MCF 10A (cell line): ENCODE data around the gene FSCN2. TPM values are rescaled to one million over a fixed set of nuclear protein-coding genes. Genes with fewer than 3 reads are reported as not detected.
A peak's percentile ranks its signal among the peaks of the same experiment; 100 is the strongest.

Experiments
- BruUV-seq: library from RNA; stranded (reverse); fragments of 400-500 nt; replicated peaks from 2 replicates; lab custom pipeline; 2021; lab: Mats Ljungman, UMichigan
- CTCF ChIA-PET: fragments of 300-600 bp; sonication (Branson Sonifier 250); formaldehyde crosslinking; extraction: SDS; loops from one replicate; lab custom pipeline; 2021; ENCODE audit warnings: antibody characterized with exemption, inconsistent platforms; lab: Yijun Ruan, JAX
- POLR2A ChIA-PET: fragments of 300-600, 350-650 bp; sonication (Branson Sonifier 250); formaldehyde crosslinking; extraction: SDS; loops from one replicate; lab custom pipeline; 2020; ENCODE audit warnings: antibody characterized with exemption, inconsistent platforms; lab: Yijun Ruan, JAX
- DNase-seq: peaks from one replicate; pipeline ENCODE4 v3.0.0-alpha.2; 2018; ENCODE audit not compliant: unreplicated experiment
- H3K27ac Mint-ChIP-seq: one replicate; pipeline ENCODE4 v1.8.0; 2022; ENCODE audit warnings: mild to moderate bottlenecking, low read depth, mixed read lengths; ENCODE audit not compliant: unreplicated experiment
- H3K27me3 Mint-ChIP-seq: one replicate; pipeline ENCODE4 v1.8.0; 2022; ENCODE audit warnings: mixed read lengths; ENCODE audit not compliant: insufficient read depth, unreplicated experiment
- H3K36me3 Mint-ChIP-seq: one replicate; pipeline ENCODE4 v1.8.0; 2022; ENCODE audit warnings: mild to moderate bottlenecking, moderate library complexity, mixed read lengths; ENCODE audit not compliant: insufficient read depth, unreplicated experiment
- H3K4me1 Mint-ChIP-seq: one replicate; pipeline ENCODE4 v1.8.0; 2022; ENCODE audit warnings: mixed read lengths; ENCODE audit not compliant: insufficient read depth, unreplicated experiment
- H3K4me3 Mint-ChIP-seq: one replicate; pipeline ENCODE4 v1.8.0; 2022; ENCODE audit warnings: mild to moderate bottlenecking, moderate library complexity, mixed read lengths; ENCODE audit not compliant: unreplicated experiment
- H3K9me3 Mint-ChIP-seq: one replicate; pipeline ENCODE4 v1.8.0; 2022; ENCODE audit warnings: mixed read lengths; ENCODE audit not compliant: unreplicated experiment
- intact Hi-C: fragments of 100-400 bp; cut with micrococcal nuclease; formaldehyde crosslinking; loops from 2 replicates; pipeline ENCODE4 v1.14.1; 2022
- total RNA-seq: library from RNA; stranded (reverse); gene quantifications from 2 replicates; pipeline ENCODE4 v1.2.3, GENCODE V29; 2022
- TF ChIP-seq, protein P1 (sequence below): fragments of 200-600 bp; IDR thresholded peaks from one replicate; pipeline ENCODE4 v1.8.0; 2022; ENCODE audit warnings: antibody characterized with exemption, mild to moderate bottlenecking; ENCODE audit not compliant: unreplicated experiment

The FSCN2 gene
- total RNA-seq, 1 experiment from 2014 or later, result not detected

DNA sequence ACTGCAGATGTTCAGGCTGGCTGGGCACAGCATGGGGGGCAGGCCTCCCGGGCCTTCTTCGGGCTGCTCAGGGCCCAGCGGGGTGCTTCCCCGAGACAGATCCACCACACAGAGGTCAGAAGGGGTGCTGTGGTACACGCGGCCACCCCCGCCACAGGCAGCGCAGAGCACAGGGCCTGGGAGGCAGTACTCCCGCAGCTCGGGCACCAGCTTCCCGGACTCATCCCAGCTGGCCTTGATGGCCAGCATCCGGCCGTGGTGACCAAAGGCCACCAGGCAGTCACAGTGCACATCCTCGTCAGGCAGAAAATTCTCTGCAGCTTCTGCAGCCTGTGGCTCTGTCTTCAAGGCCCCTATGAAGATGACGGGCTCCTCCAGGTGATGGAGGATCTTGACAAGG is 22.1 kb downstream of the FSCN2 start:
- peaks cover 6% of the 10 kb centered on the region for H3K4me1 Mint-ChIP-seq
- H3K4me3 Mint-ChIP-seq, result peak overlapping the region; percentile 82
- peaks cover 36% of the 10 kb centered on the region for H3K36me3 Mint-ChIP-seq
- DNase-seq, result no peak
- H3K9me3 Mint-ChIP-seq, result no peaks in the 10 kb centered on the region
- ChIA-PET CTCF (interaction anchor here (0.8 kb wide), 1 partner anchor 51 kb away, joined by 4 read pairs; no protein-coding TSS in a partner anchor), POLR2A (no interaction called here)
- TF ChIP-seq, protein P1, sequence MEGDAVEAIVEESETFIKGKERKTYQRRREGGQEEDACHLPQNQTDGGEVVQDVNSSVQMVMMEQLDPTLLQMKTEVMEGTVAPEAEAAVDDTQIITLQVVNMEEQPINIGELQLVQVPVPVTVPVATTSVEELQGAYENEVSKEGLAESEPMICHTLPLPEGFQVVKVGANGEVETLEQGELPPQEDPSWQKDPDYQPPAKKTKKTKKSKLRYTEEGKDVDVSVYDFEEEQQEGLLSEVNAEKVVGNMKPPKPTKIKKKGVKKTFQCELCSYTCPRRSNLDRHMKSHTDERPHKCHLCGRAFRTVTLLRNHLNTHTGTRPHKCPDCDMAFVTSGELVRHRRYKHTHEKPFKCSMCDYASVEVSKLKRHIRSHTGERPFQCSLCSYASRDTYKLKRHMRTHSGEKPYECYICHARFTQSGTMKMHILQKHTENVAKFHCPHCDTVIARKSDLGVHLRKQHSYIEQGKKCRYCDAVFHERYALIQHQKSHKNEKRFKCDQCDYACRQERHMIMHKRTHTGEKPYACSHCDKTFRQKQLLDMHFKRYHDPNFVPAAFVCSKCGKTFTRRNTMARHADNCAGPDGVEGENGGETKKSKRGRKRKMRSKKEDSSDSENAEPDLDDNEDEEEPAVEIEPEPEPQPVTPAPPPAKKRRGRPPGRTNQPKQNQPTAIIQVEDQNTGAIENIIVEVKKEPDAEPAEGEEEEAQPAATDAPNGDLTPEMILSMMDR, result no peak
- H3K27ac Mint-ChIP-seq, result peak overlapping the region; percentile 49
- BruUV-seq, result no TSS peak
- no peaks in the 10 kb centered on the region for H3K27me3 Mint-ChIP-seq
- intact Hi-C loops, result no loop called here

DNA sequence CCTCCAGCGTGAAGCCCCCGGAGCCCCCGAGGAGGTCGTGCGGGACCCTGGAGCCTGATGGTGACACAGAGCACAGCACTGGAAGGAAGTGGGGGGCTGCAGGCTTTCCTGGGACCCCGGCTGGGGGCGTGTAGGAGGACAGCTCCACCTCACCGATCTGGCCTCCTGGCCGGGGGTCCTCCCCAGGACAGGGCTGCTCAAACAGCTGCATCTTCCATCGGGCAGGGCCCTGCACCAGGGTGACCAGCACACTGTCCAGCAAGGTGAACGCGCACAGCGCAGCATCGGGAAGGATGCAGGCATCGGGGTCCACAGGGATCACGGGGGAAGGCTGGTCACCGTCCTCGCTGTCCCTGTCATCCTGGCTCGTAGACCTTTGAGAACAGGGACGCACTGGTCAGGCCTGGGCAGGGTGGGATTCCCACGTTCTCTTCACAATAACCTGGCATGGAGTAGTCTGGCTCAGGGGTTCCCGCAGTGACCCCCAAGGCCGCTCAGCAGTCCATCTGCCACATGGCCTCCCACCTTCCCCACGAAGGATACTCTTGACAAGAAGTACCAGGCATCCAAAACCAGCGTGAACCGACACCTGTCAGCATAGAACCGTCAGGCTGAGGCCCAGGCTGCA is 22.8 kb downstream of the FSCN2 start:
- intact Hi-C loops, result no loop called here
- peaks cover 6% of the 10 kb centered on the region for H3K4me1 Mint-ChIP-seq
- ChIA-PET CTCF (interaction anchor here (0.6 to 5.0 kb wide), 4 partner anchors 38 to 289 kb away, joined by 3 to 28 read pairs (median 4); partner anchors contain the start of gene ACTG1), POLR2A (interaction anchor here (0.7 to 4.0 kb wide), 8 partner anchors 14 to 157 kb away, joined by 3 to 65 read pairs (median 13); partner anchors contain the start of genes ACTG1, ARL16 and HGS)
- no peaks in the 10 kb centered on the region for H3K27me3 Mint-ChIP-seq
- H3K4me3 Mint-ChIP-seq, result peak overlapping the region; percentile 82
- H3K9me3 Mint-ChIP-seq, result no peaks in the 10 kb centered on the region
- BruUV-seq, result TSS peak; percentile 7
- no peak for DNase-seq
- peaks cover 43% of the 10 kb centered on the region for H3K36me3 Mint-ChIP-seq
- TF ChIP-seq, protein P1, result no peak
- H3K27ac Mint-ChIP-seq, result peak overlapping the region; percentile 49

DNA sequence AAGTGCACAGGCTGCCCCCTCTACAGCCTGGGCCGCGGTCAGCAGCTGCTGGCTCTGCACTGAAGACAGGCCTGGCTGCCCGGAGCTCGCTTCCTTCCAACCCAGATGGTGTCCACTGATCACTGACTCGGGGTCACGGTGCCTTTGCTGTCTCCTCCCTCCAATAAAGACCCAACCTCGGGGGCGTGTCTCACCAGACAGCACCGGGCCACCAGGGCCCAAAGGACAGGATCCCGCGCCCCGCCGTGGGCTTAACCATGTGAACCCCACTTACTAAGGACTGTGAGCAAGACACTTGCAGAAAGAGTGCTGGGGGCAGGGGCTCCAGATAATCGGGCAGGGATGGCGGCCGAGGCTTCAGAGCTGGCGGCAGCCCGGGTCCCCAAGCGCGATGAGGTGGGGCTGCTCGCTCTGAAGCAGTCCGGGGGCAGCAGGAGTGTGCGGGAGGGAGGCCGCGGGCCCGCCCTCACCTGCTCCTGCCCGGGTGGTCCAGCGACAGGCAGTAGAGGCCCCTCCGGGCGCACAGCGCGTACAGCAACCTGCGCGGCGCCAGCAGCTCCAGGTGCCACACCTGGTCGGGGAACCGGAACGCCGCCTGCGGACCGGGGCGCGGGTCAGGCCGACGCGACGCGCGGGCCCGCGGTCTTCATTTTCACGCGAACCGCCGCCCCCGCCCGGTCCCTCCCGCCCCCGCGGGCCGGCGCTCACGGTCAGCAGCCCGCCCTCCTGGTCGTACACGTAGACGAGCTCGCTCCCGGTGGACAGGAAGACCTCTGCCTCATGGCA is 23.5 kb downstream of the FSCN2 start:
- no TSS peak for BruUV-seq
- peaks cover 6% of the 10 kb centered on the region for H3K4me1 Mint-ChIP-seq
- peak overlapping the region; percentile 49 for H3K27ac Mint-ChIP-seq
- H3K27me3 Mint-ChIP-seq, result no peaks in the 10 kb centered on the region
- no peaks in the 10 kb centered on the region for H3K9me3 Mint-ChIP-seq
- POLR2A ChIA-PET, result interaction anchor here (0.6 to 4.0 kb wide), 22 partner anchors 8 to 258 kb away, joined by 3 to 65 read pairs (median 6); partner anchors contain the start of genes ACTG1, ARL16, HGS and MRPL12
- CTCF ChIA-PET, result interaction anchor here (0.6 to 5.0 kb wide), 3 partner anchors 39 to 290 kb away, joined by 3 to 28 read pairs (median 3); partner anchors contain the start of gene ACTG1
- TF ChIP-seq, protein P1, result no peak
- peak; percentile 19 for DNase-seq
- H3K4me3 Mint-ChIP-seq, result peak overlapping the region; percentile 82
- intact Hi-C loops, result loop anchor here (1.0 to 2.0 kb wide), 2 partner anchors 25 to 33 kb away; no protein-coding TSS in a partner anchor
- peaks cover 50% of the 10 kb centered on the region for H3K36me3 Mint-ChIP-seq
